Right lobe of liver (tissue), 6 donors: Measurements from ENCODE around the gene RNF121. TPM values are rescaled to one million over a fixed set of nuclear protein-coding genes. Genes with fewer than 3 reads are reported as not detected.

Source experiments
- ATAC-seq, 4 donors: fragments of 200-7000 bp; cut with Tn5 transposase; one replicate each; pipeline ENCODE4 v1.9.1; 2020; ENCODE audit warnings: mild to moderate bottlenecking in 4 of 4, moderate library complexity in 4 of 4
- DNase-seq, 3 donors: peaks; one replicate each; pipeline ENCODE4 v3.0.0-alpha.2; 2020
- H3K27ac ChIP-seq, 3 donors: fragments of 200-600 bp; one replicate each; pipeline ENCODE4 v1.8.0; 2022
- H3K27me3 ChIP-seq, 2 donors: fragments of 200-600 bp; one replicate each; pipeline ENCODE4 v1.8.0; 2022
- H3K36me3 ChIP-seq, 4 donors: fragments of 200-600 bp; sonication (generic) in 1 of 4; one replicate each; pipeline versions ENCODE4 v1.5.1 to v1.8.0; 2017 to 2022; ENCODE audit warnings: control low read depth in 1 of 4
- H3K4me1 ChIP-seq, 4 donors: fragments of 200-600 bp; sonication (generic) in 1 of 4; one replicate each; pipeline versions ENCODE4 v1.5.1 to v1.8.0; 2017 to 2022; ENCODE audit warnings: control low read depth in 1 of 4
- H3K4me3 ChIP-seq, 3 donors: fragments of 200-600 bp; one replicate each; pipeline ENCODE4 v1.8.0; 2022
- H3K9me3 ChIP-seq, 4 donors: fragments of 200-600 bp; sonication (generic) in 1 of 4; one replicate each; pipeline versions ENCODE4 v1.5.1 to v1.8.0; 2017 to 2022; ENCODE audit warnings: control low read depth in 1 of 4
- POLR2A ChIP-seq: fragments of 450-650 bp; IDR thresholded peaks from one replicate; pipeline ENCODE4 v1.6.1; 2017; ENCODE audit warnings: antibody characterized with exemption, mild to moderate bottlenecking
- WGBS: methylation state at CpG from one replicate; pipeline ENCODE4 v1.1.6; 2018; ENCODE audit warnings: low coverage, low lambda C conversion rate; ENCODE audit not compliant: insufficient coverage; ENCODE audit errors: missing lambda C conversion rate; 5-methylcytosine and 5-hydroxymethylcytosine counted together
- intact Hi-C, 2 donors: fragments of 100-400 bp; cut with DNase I; formaldehyde crosslinking; loops; one replicate each; pipeline versions ENCODE4 v1.11.2 to v1.14.1; 2022
- total RNA-seq, 6 experiments: library from RNA; depleted of rRNA in 2 of 6; stranded (reverse); fragments of >200 nt in 2 of 6; fragmentation: NEBNext Ultra II Directional in 3 of 6; extraction: Animal tissue kit (Norgen Biotek cat#: 25700) in 3 of 6; gene quantifications; one replicate each; pipeline versions ENCODE4 v1.1.0 to v1.2.4, GENCODE V29; 2016 to 2023
- TF ChIP-seq, protein P1 (sequence below), 4 donors: fragments of 200-600 bp in 3 of 4; fragments of 450-650 bp in 1 of 4; IDR thresholded peaks; one replicate each; pipeline versions ENCODE4 v1.5.1 to v1.8.0; 2016 to 2022; ENCODE audit warnings: antibody characterized with exemption in 4 of 4, mild to moderate bottlenecking in 2 of 4
- donor health status: DM: no; HTN: yes; CAD: no.
- donor health status: DM: no; HTN: no; CAD: no.
- donor health status: DM: no; HTN: no; CAD: no.
- donor health status: DM: no; HTN: yes; CAD: no.
- donor health status: DM: no; HTN: yes; CAD: no.

Gene RNF121
- total RNA-seq, 6 experiments from 2014 or later: 14.8 to 23.7 (median 18.9) TPM

DNA sequence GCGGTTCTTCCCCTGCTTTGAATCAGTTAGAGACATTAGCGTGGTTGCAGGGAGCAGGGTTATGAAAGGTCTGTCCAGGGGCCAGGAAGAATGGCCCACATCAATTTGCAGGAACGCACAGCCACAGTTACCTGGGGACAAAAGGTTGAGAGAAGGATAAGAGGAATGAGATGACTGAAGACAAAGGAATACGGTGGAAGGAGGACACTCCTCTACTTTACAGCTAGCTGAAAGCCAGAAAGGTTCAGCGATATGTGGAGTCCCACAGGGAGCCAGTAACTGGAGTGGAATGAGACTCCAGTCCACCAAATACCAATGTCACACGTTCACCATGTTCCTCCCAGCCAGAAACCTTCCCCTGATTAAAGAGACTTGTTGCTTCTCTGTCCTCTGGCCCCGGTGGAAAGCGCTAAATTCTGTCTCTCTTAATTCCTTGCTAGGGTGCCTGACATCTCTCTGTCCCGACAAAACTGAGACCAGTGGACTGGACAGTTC is 11.2 kb upstream of the RNF121 start:
- Histone ChIP-seq H3K9me3 (no peaks in the 10 kb centered on the region), H3K4me1 (no peaks in the 10 kb centered on the region), H3K27me3 (no peaks in the 10 kb centered on the region), H3K36me3 (peaks cover 0 to 28% (median 0%) of the 10 kb centered on the region in 4 donors), H3K4me3 (no peak overlapping the region), H3K27ac (no peak overlapping the region)
- intact Hi-C loops: no loop called here
- DNase-seq (no peak), ATAC-seq (no peak)
- TF ChIP-seq POLR2A: no peak
- TF ChIP-seq, protein P1, sequence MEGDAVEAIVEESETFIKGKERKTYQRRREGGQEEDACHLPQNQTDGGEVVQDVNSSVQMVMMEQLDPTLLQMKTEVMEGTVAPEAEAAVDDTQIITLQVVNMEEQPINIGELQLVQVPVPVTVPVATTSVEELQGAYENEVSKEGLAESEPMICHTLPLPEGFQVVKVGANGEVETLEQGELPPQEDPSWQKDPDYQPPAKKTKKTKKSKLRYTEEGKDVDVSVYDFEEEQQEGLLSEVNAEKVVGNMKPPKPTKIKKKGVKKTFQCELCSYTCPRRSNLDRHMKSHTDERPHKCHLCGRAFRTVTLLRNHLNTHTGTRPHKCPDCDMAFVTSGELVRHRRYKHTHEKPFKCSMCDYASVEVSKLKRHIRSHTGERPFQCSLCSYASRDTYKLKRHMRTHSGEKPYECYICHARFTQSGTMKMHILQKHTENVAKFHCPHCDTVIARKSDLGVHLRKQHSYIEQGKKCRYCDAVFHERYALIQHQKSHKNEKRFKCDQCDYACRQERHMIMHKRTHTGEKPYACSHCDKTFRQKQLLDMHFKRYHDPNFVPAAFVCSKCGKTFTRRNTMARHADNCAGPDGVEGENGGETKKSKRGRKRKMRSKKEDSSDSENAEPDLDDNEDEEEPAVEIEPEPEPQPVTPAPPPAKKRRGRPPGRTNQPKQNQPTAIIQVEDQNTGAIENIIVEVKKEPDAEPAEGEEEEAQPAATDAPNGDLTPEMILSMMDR (IDR thresholded peaks at IDR 0.05): no peak
- 95% methylated on average over 9 of the region's 9 CpGs for WGBS

DNA sequence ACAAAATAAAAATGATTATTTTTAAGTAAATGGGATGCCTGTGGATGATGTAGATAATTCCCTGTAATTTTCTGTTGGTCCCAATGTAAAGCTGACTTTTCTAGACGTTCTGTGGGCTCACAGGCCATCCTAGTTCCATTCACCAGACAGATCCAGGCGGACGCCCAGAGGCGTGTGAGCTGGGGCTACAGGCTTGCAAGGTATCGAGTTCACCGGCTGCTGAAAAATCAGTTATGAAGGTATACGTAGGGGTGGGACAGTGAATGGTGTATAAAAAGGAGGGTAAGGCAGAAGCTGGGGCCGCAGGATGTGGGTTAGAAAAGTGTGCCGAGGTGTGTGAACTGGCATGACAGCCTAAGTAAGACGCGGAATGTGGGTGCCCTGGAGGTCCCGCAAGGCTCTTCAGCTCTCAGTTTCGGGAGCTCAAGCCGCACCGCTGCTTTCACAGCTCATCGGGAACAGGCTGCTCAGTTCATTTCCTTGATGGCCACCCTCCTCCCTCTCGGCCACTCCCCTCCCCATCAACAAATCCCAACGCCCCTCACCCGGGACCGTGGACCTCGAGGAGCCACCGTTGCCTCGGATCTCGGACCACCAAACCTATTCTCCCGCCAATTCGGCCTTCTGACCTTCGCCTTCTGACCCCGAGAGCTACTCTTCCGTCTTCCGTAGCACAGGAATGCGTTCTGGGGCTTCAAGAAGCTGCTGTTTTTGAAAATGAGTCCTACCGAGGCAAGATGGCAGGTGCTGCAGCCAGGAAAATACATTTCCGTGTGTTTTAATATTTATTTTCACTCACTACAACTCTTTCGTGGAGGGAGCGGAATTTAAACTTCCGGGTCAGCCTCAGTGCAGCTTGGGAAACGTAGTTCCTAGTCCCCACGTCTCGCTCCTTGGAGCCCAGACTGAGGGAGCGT is 768 bp upstream of the RNF121 start, which contains the start of gene XNDC1N:
TSS of gene XNDC1N (minus strand) at position 775 of the 917 bp plus-strand sequence. CDS start 5,241 bp downstream, outside the sequence.
- Histone ChIP-seq H3K4me3 (peak within 1 kb of the TSS; percentile 77 to 88 (median 83)), H3K36me3 (no peaks in the 10 kb centered on the region), H3K27me3 (no peaks in the 10 kb centered on the region), H3K4me1 (peaks cover 0 to 16% (median 7%) of the 10 kb centered on the region in 4 donors), H3K9me3 (no peaks in the 10 kb centered on the region), H3K27ac (peak within 1 kb of the TSS; percentile 66 to 83 (median 71))
- DNase-seq (peak; percentile 43 to 68 (median 63)), ATAC-seq (peak; percentile 90 to 94 (median 94))
- intact Hi-C loops: no loop called here
- under 1% methylated on average over 35 of the region's 40 CpGs for WGBS
- TF ChIP-seq, protein P1 (IDR thresholded peaks at IDR 0.05): no peak
- TF ChIP-seq POLR2A: no peak

DNA sequence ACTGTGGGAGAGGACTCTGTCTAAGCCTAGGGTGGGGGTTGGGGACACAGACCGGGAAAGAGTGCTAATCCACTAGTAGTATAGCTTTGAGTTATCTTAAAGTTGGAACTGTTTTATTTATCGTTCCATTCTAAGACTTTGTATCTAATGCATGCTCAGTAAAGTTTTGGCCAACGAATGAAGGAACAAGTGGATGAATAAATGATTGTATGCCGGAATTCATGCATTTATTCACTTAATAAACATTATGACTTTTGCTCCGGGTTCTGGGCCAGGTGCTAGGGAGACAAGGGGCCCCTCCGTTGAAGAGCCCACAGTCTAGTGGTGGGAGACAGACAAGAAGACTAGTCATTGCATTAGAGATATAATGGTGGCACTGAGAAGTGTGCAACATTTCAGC is 645 bp downstream of the RNF121 start:
- no peak for DNase-seq
- intact Hi-C loops: no loop called here
- Histone ChIP-seq H3K36me3 (no peaks in the 10 kb centered on the region), H3K27me3 (no peaks in the 10 kb centered on the region), H3K27ac (no peak overlapping the region), H3K9me3 (no peaks in the 10 kb centered on the region), H3K4me3 (peak overlapping the region; percentile 77 to 88 (median 83)), H3K4me1 (peaks cover 0 to 23% (median 7%) of the 10 kb centered on the region in 4 donors)
- TF ChIP-seq, protein P1 (IDR thresholded peaks at IDR 0.05): no peak
- TF ChIP-seq POLR2A: no peak
- ATAC-seq: peak in 1 of 4 donors; percentile 2
- 6% methylated on average over 6 of the region's 6 CpGs for WGBS

DNA sequence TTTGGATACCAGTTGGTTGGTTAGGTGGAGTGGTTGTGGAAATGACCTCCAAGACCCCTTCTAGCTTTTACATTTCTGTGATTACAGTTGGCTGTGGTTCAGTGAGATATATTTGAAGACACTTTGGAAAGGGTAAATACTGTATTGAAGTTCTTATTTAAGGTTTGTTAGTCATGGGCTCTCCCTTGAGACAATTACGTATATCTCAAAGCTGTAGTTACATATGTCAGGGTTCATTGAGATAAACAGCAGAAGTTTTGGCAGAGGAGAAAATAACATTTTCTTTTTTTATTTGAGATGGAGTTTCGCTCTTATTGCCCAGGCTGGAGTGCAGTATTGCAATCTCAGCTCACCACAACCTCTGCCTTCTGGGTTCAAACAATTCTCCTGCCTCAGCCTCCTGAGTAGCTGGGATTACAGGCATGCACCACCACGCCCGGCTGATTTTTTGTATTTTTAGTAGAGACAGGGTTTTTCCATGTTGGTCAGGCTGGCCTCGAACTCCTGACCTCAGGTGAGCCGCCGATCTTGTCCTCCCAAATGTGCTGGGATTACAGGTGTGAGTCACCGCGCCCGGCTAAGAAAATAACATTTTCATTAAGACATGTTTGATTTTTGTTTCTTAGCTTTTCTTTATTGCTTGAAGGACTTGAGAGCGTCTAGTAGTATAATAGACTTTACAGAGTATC is 1.9 kb downstream of the RNF121 start:
- Histone ChIP-seq H3K9me3 (no peaks in the 10 kb centered on the region), H3K27ac (no peak overlapping the region), H3K36me3 (no peaks in the 10 kb centered on the region), H3K4me1 (peaks cover 0 to 35% (median 9%) of the 10 kb centered on the region in 4 donors), H3K27me3 (no peaks in the 10 kb centered on the region), H3K4me3 (no peak overlapping the region)
- WGBS: 85% methylated on average over 9 of the region's 11 CpGs
- intact Hi-C loops: no loop called here
- no peak for ATAC-seq
- TF ChIP-seq, protein P1 (IDR thresholded peaks at IDR 0.05): no peak
- TF ChIP-seq POLR2A: no peak
- no peak for DNase-seq
